Type B pancreatic cell (in vitro differentiated cells): Measurements from ENCODE around the gene NGEF. TPM values are rescaled to one million over a fixed set of nuclear protein-coding genes. Genes with fewer than 3 reads are reported as not detected.

Source experiments
- DNase-seq: peaks from one replicate; pipeline ENCODE4 v3.0.0; 2021; ENCODE audit warnings: mixed read lengths; ENCODE audit not compliant: unreplicated experiment; ENCODE audit errors: extremely low spot score
- H3K27ac Mint-ChIP-seq: 2 replicates; pipeline ENCODE4 v1.8.0; 2021; ENCODE audit warnings: mild to moderate bottlenecking, mixed read lengths
- H3K27me3 Mint-ChIP-seq: 2 replicates; pipeline ENCODE4 v1.8.0; 2021; ENCODE audit warnings: mixed read lengths
- H3K36me3 Mint-ChIP-seq: 2 replicates; pipeline ENCODE4 v1.8.0; 2021; ENCODE audit warnings: mixed read lengths
- H3K4me1 Mint-ChIP-seq: one replicate; pipeline ENCODE4 v1.8.0; 2021; ENCODE audit warnings: mixed read lengths; ENCODE audit not compliant: unreplicated experiment
- H3K4me3 Mint-ChIP-seq: 2 replicates; pipeline ENCODE4 v1.8.0; 2021; ENCODE audit warnings: mild to moderate bottlenecking, mixed read lengths
- H3K9me3 Mint-ChIP-seq: 2 replicates; pipeline ENCODE4 v1.8.0; 2021; ENCODE audit warnings: mixed read lengths
- CTCF ChIP-seq: fragments of 200-600 bp; sonication (generic); conservative IDR thresholded peaks from 2 replicates; pipeline ENCODE4 v1.5.0; 2021; ENCODE audit warnings: antibody characterized with exemption, mild to moderate bottlenecking
- total RNA-seq: library from RNA; stranded (reverse); gene quantifications from 2 replicates; pipeline ENCODE4 v1.2.1, GENCODE V29; 2021; ENCODE audit warnings: low replicate concordance

The NGEF gene
- total RNA-seq, 1 donor from 2014 or later: 20.7 TPM

DNA sequence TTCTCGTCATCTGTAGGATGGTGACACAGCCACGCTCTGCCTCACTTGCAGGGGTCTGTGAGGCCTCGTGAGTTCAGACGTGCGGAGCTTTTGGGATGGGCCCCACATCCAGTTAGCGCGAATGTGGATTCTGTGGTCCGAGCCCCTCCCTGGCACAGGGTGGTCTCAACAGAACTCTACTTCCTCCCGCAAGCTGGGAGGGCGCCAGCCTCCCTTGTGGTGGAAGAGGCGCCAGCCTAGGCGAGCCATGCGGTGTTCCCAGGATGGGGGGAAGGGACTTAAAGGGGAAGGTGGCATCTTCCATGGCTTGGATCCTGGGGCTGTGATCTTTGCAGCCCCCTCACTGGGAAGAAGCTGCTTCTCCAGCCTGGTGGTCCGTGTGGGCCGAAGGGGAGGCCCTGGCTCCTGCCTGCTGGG is 141.6 kb downstream of the NGEF start:
- DNase-seq: peak; percentile 57
- Mint-ChIP-seq H3K36me3 (no peaks in the 10 kb centered on the region), H3K4me1 (peaks cover 4% of the 10 kb centered on the region), H3K9me3 (no peaks in the 10 kb centered on the region), H3K27ac (no peak overlapping the region), H3K27me3 (peaks cover 9% of the 10 kb centered on the region), H3K4me3 (no peak overlapping the region)
- no peak for TF ChIP-seq CTCF

GRCh38 chr2:232870766-232871371 is 142.2 kb downstream of the NGEF start:
- Mint-ChIP-seq H3K36me3 (no peaks in the 10 kb centered on the region), H3K27me3 (peaks cover 9% of the 10 kb centered on the region), H3K27ac (no peak overlapping the region), H3K9me3 (no peaks in the 10 kb centered on the region), H3K4me1 (peaks cover 4% of the 10 kb centered on the region), H3K4me3 (no peak overlapping the region)
- peak; percentile 60 for DNase-seq
- no peak for TF ChIP-seq CTCF

DNA sequence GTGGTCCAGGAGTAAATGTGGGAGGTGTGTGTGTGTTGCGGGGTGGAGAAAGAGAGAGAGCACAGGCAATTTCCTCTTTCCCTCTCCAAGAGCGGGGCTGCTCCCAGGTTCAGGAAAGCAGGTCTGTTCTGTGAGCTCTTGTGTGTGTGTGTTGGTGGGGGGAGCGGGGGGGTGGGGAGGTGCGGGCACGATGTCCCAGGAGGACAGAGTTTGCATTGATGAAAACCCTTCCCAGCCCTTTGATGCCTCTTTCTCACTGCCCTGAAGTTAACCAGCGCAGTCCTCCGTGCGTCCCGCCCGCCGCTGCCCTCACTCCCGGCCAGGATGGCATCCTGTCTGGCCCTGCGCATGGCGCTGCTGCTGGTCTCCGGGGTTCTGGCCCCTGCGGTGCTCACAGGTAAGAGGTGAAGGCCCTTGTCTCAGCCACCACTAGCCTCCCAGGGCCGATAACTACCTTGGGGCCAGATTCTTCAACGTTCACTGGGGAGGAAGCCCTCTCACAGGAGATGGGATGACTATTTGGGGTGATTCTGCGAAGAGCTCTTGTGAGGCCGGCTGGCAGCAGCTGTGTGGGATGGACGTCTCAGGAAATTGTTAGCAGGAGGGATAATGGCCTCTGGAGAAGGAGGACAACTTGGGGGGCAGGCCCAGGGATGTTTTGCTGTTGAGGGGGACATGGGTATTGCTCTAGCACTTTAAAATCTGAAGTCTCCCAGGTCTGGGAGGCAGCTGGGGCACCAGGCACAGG is 142.9 kb downstream of the NGEF start, which contains the start of gene SNORC:
Gene SNORC (plus strand): TSS at position 247 of the 748 bp plus-strand sequence. CDS start 78 bp downstream, at position 325.
- Mint-ChIP-seq H3K27me3 (peaks cover 4% of the 10 kb centered on the region), H3K4me3 (no peak within 1 kb of the TSS), H3K27ac (peak within 1 kb of the TSS; percentile 39), H3K36me3 (no peaks in the 10 kb centered on the region), H3K4me1 (peaks cover 4% of the 10 kb centered on the region), H3K9me3 (no peaks in the 10 kb centered on the region)
- TF ChIP-seq CTCF: no peak
- no peak for DNase-seq

GRCh38 chr2:232869138-232870017 is 143.7 kb downstream of the NGEF start:
- no peaks in the 10 kb centered on the region for H3K27me3 Mint-ChIP-seq
- H3K4me3 Mint-ChIP-seq: no peak overlapping the region
- TF ChIP-seq CTCF: no peak
- peaks cover 4% of the 10 kb centered on the region for H3K4me1 Mint-ChIP-seq
- H3K36me3 Mint-ChIP-seq: no peaks in the 10 kb centered on the region
- no peak for DNase-seq
- H3K27ac Mint-ChIP-seq: peak overlapping the region; percentile 39
- H3K9me3 Mint-ChIP-seq: no peaks in the 10 kb centered on the region

GRCh38 chr2:232866104-232866503 is 147.0 kb downstream of the NGEF start:
- H3K27ac Mint-ChIP-seq: peak overlapping the region; percentile 33
- peaks cover 3% of the 10 kb centered on the region for H3K4me1 Mint-ChIP-seq
- no peak overlapping the region for H3K4me3 Mint-ChIP-seq

More at GRCh38 chr2:232866104-232866503, 147.0 kb downstream of the NGEF start:
- no peaks in the 10 kb centered on the region for H3K27me3 Mint-ChIP-seq
- no peak for TF ChIP-seq CTCF
- no peak for DNase-seq
- no peaks in the 10 kb centered on the region for H3K9me3 Mint-ChIP-seq
- H3K36me3 Mint-ChIP-seq: peaks cover 5% of the 10 kb centered on the region
